HG02840 (cell line): ENCODE data around the gene SWSAP1.
A peak's percentile ranks its signal among the peaks of the same experiment; 100 is the strongest.
"Not testable (repeated sequence)": the region's sequence is repeated elsewhere in the genome, so short reads cannot be mapped to it uniquely, and the experiment has no call there.

Source experiments
- ATAC-seq: cut with Tn5 transposase; IDR thresholded peaks from one replicate; pipeline ENCODE4 v1.9.1; 2021; ENCODE audit warnings: mild to moderate bottlenecking, moderate library complexity, moderate number of reproducible peaks; ENCODE audit not compliant: unreplicated experiment, low FRiP score

SWSAP1 gene

GRCh38 chr19:11377756-11378155, 3.3 kb downstream of the SWSAP1 start:
- ATAC-seq: no peak

GRCh38 chr19:11378319-11379189, 4.1 kb downstream of the SWSAP1 start:
- no peak for ATAC-seq

GRCh38 chr19:11379269-11379845, 4.9 kb downstream of the SWSAP1 start:
- ATAC-seq: not testable (repeated sequence)

GRCh38 chr19:11379857-11380350, 5.4 kb downstream of the SWSAP1 start:
- no peak for ATAC-seq

DNA sequence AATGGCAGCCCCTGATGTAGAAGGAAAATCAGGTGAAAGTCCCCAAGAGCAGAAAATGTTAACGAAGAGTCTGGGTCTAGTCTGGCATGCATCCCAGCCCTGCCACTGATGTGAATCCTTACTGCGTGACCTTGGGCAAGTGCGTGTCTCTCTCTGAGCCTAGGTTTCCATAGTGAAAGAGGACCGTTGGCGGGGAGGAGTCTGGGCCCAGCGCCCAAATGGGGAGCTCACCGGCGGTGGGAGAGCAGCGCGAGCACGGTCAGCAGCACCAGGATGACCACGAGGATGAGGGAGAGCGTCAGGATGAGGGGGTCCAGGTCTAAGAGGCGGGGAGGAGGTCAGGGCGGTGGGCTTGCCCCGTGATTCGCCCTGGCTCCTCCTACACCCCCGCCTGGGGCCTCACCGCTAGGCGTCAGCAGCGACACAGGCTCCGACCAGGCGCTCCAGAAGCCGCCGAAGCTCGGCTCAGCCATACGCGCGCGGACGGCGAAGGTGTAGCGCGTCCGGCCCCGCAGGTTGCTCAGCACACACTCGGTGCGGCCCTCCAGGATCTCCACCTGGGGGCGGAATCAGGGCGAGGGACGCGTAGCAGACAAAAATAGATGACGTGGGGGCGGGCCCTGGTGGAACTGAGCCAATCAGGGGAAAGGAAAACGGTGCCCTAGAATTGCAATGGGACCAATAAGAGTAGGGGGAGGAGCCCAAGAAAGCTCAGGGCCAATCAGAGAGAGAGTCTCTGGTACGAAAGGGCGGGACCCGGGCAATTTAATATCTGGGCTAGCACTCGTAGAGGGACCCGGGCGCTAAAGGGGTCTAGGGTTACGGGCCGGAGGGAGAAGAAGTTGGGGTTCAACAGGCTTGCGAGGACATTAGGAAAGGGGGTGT, 6.4 kb downstream of the SWSAP1 start:
- ATAC-seq: peak; percentile 73

DNA sequence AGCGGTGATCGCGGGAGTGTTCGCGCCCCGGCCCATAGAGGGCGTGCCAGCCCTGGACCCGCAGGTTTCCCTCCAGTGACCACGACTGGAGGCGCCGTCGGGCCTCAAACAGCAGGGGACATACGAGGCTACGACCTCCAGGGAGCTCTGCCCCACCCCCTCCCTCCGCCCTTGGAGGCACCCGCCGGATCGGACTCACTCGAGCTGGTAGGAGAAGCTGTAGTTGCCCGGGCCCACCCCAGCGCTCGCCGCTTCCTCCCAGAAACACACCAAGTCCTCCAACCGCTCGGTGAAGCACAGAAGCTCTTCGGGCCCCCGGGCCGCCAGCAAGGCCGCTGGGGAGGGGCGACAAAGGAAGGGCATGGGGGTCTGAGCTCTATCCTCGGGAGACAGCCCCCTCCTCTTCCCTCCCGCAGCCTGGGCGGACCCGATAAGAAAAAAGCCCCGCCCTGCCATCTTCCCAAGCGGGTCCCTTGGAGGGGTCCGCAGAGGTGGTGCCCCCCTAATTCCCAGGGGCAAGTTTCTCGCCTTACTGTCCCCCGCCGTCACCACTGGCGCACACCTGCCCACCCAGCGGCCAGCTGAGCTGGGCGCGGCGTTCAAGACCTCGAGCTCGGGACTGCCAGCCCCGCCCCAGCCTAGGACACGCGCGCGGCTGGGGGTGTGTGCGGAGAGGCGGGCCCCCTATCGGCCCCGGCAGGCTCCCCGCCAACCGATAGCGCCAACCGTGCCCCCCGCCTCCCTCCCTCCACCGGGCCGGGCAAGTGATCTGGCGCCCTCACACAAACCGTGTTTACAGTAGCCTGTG, 8.6 kb downstream of the SWSAP1 start:
- no peak for ATAC-seq

DNA sequence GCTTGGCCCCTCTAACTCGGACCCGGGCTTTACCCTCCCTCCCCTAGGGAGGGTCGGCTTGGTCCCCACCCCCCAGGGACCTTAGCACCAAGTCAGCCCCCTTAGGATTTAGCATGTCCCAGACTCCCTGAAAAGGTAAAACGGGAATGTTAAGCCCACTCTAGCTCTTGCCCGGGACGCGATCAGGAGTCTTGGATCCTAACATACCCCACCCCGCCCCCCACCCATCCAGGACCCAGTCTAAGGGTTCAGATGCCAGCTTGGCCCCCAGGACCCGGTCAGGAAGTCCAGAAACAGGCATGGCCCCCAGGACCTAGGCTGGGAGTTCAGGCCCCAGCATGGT, 9.2 kb downstream of the SWSAP1 start:
- no peak for ATAC-seq

DNA sequence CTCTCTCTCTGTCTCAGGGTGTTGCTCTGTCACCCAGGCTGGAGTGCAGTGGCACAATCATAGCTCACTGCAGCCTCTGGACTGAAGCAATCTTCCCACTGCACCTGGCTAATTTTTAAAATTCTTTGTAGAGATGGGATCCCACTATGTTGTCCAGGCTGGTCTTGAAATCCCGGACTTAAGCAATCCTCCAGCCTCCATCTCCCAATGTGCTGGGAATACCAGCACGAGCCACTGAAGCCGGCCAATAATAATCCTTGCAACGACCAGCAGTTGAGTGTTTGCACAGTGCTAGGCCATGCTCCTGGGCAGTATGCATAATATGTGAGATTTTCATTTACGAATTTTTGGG, 10.3 kb downstream of the SWSAP1 start:
- ATAC-seq: no peak

- ATAC-seq: no peak
These were observed 12.9 kb downstream of the SWSAP1 start for GRCh38 chr19:11387162-11388034.

DNA sequence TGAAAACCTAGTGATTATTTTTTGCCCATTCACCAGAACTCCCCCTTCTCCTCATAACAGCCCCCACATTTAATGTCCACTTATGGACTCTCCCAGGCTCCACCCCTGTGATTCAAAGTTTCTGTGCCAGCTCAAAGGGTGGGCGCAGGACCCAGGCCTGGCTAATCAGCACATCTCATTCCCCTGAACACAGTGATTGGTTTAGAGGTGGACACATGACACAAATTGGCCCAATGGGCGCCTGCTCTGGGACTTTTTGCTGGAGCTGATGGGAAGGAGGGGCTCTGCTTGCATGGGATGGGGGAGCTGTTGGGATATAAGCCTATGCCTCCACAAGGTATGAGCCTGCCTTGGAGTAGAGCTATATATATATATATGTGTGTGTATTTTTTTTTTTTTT, 15.9 kb downstream of the SWSAP1 start:
- ATAC-seq: no peak

DNA sequence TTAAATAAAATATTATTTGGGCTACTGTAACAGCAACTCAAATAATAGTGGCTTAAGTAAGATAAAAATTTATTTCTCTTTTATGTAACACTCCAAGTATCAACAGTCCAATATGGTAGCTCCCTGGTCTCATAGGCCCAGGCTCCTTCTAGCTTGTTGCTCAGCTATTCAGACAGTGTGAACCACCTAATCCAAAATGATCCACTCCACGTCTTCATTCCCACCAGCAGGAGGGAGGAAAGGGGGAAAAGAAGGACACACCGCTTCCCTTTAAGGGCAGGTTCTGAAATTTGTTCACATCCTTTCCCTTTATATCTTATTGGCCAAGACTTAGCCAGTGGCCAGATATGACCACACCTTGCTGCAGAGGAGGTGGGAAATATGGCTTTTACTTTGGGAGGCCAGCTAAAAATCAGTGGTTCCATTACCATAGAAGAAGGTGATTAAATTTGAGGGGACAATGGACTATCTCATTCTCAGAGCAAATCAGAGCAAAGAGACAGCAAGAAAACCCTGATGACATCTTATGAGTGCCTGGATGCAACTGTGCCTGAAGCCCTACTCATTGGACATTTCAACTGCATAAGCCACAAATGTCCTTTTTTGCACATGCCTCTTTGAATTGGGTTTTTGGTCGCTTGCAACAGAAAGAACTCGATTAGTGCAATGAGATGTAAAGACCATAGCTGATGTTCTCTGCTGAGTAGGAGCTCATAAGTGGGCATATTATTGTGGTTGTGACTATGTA, 16.6 kb downstream of the SWSAP1 start:
- no peak for ATAC-seq

GRCh38 chr19:11397089-11397610, 22.7 kb downstream of the SWSAP1 start:
- ATAC-seq: no peak

- no peak for ATAC-seq
These were observed 25.2 kb downstream of the SWSAP1 start for GRCh38 chr19:11399667-11400066.

- ATAC-seq: no peak
These were observed 26.3 kb downstream of the SWSAP1 start for GRCh38 chr19:11400798-11401197.

GRCh38 chr19:11401808-11402543, 27.5 kb downstream of the SWSAP1 start:
- ATAC-seq: no peak

DNA sequence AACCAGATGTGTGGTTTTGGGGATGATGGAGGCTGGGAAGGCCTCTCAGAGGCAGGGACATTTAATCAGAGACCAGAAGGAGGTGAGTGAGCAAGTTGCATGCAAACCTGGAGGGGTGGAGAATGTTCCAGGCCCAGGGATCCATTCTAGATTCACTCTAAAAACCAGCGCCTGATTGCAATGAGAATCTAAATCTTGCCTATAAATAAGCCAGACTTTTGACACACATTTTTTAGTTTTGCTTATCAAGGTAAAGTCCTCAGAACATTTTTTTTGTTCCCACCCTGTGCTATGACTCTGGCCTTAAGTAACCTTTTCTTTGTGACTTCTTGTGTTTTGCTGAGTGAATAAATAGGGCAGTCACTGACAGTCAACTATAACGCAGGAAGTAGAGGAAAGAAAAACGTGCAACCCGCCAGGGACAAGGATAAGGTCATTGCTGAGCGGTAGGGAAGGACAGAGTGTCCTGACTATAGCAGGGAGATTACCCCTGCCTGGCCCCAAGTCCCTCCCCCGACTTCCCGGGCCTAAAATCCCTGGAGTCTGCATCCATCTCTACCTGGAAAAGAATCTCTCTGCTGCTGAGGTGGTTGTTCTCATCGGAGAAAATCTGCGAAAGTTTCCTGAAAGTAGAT, 30.2 kb downstream of the SWSAP1 start:
- no peak for ATAC-seq
